Vagina (tissue), 2 donors: ENCODE data around the gene PUSL1. TPM values are rescaled to one million over a fixed set of nuclear protein-coding genes. Genes with fewer than 3 reads are reported as not detected.

Source experiments
- DNase-seq, 2 donors: peaks; one replicate each; pipeline ENCODE4 v3.0.0-alpha.2; 2017; ENCODE audit errors: extremely low spot score in 2 of 2
- H3K27ac ChIP-seq: fragments of 200-600 bp; sonication (generic); one replicate; pipeline ENCODE4 v1.5.1; 2019
- H3K27me3 ChIP-seq: fragments of 200-600 bp; sonication (generic); one replicate; pipeline ENCODE4 v1.5.1; 2019
- H3K36me3 ChIP-seq, 2 donors: fragments of 200-600 bp; sonication (generic); one replicate each; pipeline ENCODE4 v1.5.1; 2017 to 2019
- H3K4me1 ChIP-seq: fragments of 200-600 bp; sonication (generic); one replicate; pipeline ENCODE4 v1.5.1; 2019
- H3K4me3 ChIP-seq, 2 donors: fragments of 200-600 bp; sonication (generic); 1 replicate in 1 of 2; 2 replicates in 1 of 2; pipeline ENCODE4 v1.5.1; 2016 to 2019
- H3K9me3 ChIP-seq: fragments of 200-600 bp; sonication (generic); one replicate; pipeline ENCODE4 v1.5.1; 2019
- POLR2A ChIP-seq, 2 donors: fragments of 450-650 bp; IDR thresholded peaks; one replicate each; pipeline ENCODE4 v1.6.1; 2017; ENCODE audit warnings: antibody characterized with exemption in 2 of 2, mild to moderate bottlenecking in 2 of 2, moderate library complexity in 2 of 2
- POLR2AphosphoS5 ChIP-seq, 2 donors: sonication (generic); formaldehyde crosslinking; IDR thresholded peaks; one replicate each; pipeline ENCODE4 v1.9.0; 2017; ENCODE audit warnings: antibody characterized with exemption in 2 of 2, mild to moderate bottlenecking in 2 of 2, low read depth in 1 of 2; ENCODE audit not compliant: insufficient read depth in 1 of 2
- intact Hi-C: fragments of 100-400 bp; cut with DNase I; formaldehyde crosslinking; loops from one replicate; pipeline ENCODE4 v1.15.1; 2023
- total RNA-seq: library from RNA; depleted of rRNA; stranded (reverse); fragments of >200 nt; gene quantifications from one replicate; pipeline ENCODE4 v1.2.3, GENCODE V29; 2016
- TF ChIP-seq, protein P1 (sequence below), 3 experiments: fragments of 450-650 bp in 2 of 3; fragments of 200-600 bp in 1 of 3; sonication (generic) in 1 of 3; IDR thresholded peaks; one replicate each; pipeline ENCODE4 v1.5.1; 2017 to 2019; ENCODE audit warnings: antibody characterized with exemption in 3 of 3, mild to moderate bottlenecking in 2 of 3, moderate library complexity in 2 of 3

Gene PUSL1
- total RNA-seq, 1 donor from 2014 or later, result 31.2 TPM

DNA sequence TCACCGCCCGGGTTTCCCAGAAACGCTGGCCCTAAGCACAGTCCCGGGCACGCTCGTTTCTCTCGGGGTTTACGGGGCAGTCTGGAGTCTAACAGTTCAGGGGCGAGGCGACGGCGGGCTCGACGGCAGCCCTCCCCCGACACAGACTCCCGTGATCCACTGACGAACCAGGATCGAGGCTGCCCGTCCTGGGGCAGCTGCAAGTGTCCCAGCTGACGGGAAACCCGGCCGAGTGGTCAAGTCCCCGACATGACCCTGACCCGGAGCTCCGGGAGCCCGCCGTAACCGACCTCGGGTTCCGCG lies 35.2 kb upstream of the PUSL1 start:
- H3K27me3 ChIP-seq, result no peaks in the 10 kb centered on the region
- peak overlapping the region; percentile 84 for H3K27ac ChIP-seq
- no peak for DNase-seq
- intact Hi-C loops, result no loop called here
- TF ChIP-seq POLR2AphosphoS5 (IDR thresholded peaks at IDR 0.05; ENCODE audit: insufficient read depth in 1 of 2, low read depth in 1 of 2), result no peak
- no peak for TF ChIP-seq POLR2A (IDR thresholded peaks at IDR 0.05)
- TF ChIP-seq, protein P1, sequence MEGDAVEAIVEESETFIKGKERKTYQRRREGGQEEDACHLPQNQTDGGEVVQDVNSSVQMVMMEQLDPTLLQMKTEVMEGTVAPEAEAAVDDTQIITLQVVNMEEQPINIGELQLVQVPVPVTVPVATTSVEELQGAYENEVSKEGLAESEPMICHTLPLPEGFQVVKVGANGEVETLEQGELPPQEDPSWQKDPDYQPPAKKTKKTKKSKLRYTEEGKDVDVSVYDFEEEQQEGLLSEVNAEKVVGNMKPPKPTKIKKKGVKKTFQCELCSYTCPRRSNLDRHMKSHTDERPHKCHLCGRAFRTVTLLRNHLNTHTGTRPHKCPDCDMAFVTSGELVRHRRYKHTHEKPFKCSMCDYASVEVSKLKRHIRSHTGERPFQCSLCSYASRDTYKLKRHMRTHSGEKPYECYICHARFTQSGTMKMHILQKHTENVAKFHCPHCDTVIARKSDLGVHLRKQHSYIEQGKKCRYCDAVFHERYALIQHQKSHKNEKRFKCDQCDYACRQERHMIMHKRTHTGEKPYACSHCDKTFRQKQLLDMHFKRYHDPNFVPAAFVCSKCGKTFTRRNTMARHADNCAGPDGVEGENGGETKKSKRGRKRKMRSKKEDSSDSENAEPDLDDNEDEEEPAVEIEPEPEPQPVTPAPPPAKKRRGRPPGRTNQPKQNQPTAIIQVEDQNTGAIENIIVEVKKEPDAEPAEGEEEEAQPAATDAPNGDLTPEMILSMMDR (IDR thresholded peaks at IDR 0.05), result no peak
- no peaks in the 10 kb centered on the region for H3K9me3 ChIP-seq
- H3K4me3 ChIP-seq, result peak overlapping the region; percentile 87 to 97
- peaks cover 56% of the 10 kb centered on the region for H3K4me1 ChIP-seq
- peaks cover 0 to 3% of the 10 kb centered on the region in 2 donors for H3K36me3 ChIP-seq

DNA sequence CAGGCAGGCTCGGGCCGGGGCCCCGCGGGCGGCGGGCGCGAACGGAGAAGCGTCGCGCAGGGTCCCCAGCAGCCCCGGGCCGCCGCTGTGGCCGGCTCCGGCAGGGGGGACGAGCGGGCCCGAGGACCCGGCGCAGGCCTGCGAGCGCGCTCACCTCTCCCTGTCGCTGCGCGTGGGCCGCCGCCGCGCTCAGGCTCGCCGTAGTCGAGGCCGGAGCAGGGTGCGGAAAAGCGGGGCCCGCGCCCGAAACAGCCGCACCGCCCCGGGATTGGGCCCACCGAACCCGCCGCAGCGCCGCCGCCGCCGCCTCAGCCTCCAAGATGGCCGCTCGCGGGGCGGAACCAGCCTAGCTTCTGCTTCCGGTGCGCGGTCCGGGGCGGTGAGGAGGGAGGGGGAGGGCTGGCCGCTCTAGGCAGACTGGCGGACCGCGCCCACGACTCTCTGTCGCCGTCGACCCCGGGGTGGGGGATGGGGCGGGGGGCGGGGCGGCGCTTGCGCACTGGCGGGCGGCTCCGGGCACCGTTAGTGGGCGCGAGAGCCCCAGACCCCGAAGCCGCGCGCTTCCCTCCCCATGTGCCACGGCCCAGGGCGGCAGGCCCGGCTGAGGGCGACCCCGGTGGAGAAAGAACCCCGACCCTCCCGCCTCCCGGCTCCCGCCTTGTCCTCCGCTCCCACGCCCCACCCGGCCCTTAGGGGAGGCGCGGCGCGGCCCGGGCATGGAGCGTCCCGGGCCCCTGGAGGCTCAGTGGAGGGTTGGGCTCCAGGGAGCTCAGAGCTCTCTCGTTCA lies 34.7 kb upstream of the PUSL1 start, which contains the start of gene UBE2J2:
Gene UBE2J2, minus strand, starts transcription at position 343 of the 787 bp plus-strand sequence. CDS start 5,862 bp downstream, outside the sequence.
- no peak for DNase-seq
- H3K4me3 ChIP-seq, result peak within 1 kb of the TSS; percentile 87 to 97
- H3K36me3 ChIP-seq, result no peaks in the 10 kb centered on the region
- peak within 1 kb of the TSS; percentile 84 for H3K27ac ChIP-seq
- H3K9me3 ChIP-seq, result no peaks in the 10 kb centered on the region
- TF ChIP-seq POLR2AphosphoS5 (IDR thresholded peaks at IDR 0.05; ENCODE audit: insufficient read depth in 1 of 2, low read depth in 1 of 2), result peak; percentile 60 to 62
- TF ChIP-seq POLR2A (IDR thresholded peaks at IDR 0.05), result peak in 1 of 2 donors; percentile 40
- TF ChIP-seq, protein P1 (IDR thresholded peaks at IDR 0.05), result no peak
- intact Hi-C loops, result no loop called here
- H3K27me3 ChIP-seq, result no peaks in the 10 kb centered on the region
- peaks cover 56% of the 10 kb centered on the region for H3K4me1 ChIP-seq

DNA sequence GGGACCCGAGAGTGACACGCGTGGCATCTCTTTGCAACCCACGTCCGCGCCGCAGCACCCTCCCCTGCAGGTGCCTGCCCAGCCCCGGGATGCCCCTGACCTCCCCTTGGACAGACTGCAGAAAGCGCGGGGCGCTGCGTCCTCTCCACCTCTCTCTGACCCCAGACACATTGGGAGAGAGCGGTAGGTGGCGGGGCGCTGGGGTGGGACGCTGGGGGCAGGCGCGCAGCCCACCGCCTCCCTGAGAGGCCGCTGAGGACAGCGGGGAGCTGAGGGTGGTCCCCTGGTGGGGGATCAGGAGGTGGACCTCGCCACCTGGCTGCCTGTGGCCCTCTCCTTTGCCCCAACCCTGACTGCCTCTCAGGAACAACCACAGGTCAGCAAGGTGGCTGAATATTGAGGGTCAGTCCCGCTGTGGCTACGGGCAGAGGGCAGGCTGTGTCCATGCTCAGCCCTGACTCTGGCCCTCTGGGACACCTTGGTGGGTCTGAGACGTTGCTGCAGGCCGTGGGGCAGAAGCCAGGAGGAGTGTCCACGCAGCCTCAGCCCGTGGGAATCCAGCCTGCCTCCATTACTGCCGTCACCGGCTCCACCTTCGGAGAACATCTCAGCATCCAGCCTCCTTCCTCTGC lies 34.0 kb upstream of the PUSL1 start:
- no peak for DNase-seq
- Histone ChIP-seq H3K27ac (peak overlapping the region; percentile 78), H3K27me3 (no peaks in the 10 kb centered on the region), H3K36me3 (no peaks in the 10 kb centered on the region), H3K4me3 (peak overlapping the region; percentile 87 to 97), H3K4me1 (peaks cover 53% of the 10 kb centered on the region), H3K9me3 (no peaks in the 10 kb centered on the region)
- TF ChIP-seq, protein P1 (IDR thresholded peaks at IDR 0.05), result no peak
- TF ChIP-seq POLR2AphosphoS5 (IDR thresholded peaks at IDR 0.05; ENCODE audit: insufficient read depth in 1 of 2, low read depth in 1 of 2) (no peak), POLR2A (IDR thresholded peaks at IDR 0.05) (no peak)
- intact Hi-C loops, result no loop called here

DNA sequence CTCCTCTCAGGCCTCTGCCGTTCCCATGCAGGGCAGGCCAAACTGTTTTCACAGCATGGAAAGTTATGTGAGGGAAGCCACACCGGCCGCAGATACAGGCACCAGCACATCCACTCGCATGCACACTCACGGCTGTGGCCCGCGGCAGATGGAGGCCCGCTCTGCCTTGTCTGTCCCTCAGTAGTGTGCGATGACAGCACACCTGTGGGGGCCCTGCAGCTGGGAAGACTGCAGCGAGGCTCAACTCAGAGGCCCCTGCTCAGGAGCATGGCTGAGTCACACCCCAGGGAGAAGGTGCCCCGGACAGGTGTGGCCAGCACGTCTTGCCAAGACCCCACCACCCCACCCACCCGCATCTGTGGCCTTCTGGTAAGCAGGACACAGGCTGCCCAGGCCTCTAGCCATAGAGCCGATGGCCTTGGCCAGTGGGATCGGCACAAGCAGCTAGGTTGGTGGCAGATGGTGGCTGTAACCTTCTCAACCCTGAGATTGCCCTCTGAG lies 33.4 kb upstream of the PUSL1 start:
- Histone ChIP-seq H3K36me3 (no peaks in the 10 kb centered on the region), H3K27ac (no peak overlapping the region), H3K27me3 (no peaks in the 10 kb centered on the region), H3K4me3 (peak overlapping the region in 1 of 2 donors; percentile 97), H3K9me3 (no peaks in the 10 kb centered on the region), H3K4me1 (peaks cover 47% of the 10 kb centered on the region)
- DNase-seq, result no peak
- intact Hi-C loops, result no loop called here
- TF ChIP-seq POLR2A (IDR thresholded peaks at IDR 0.05) (no peak), POLR2AphosphoS5 (IDR thresholded peaks at IDR 0.05; ENCODE audit: insufficient read depth in 1 of 2, low read depth in 1 of 2) (no peak)
- TF ChIP-seq, protein P1 (IDR thresholded peaks at IDR 0.05), result no peak
